ENCODE measurements around the gene EPS8.

DNA sequence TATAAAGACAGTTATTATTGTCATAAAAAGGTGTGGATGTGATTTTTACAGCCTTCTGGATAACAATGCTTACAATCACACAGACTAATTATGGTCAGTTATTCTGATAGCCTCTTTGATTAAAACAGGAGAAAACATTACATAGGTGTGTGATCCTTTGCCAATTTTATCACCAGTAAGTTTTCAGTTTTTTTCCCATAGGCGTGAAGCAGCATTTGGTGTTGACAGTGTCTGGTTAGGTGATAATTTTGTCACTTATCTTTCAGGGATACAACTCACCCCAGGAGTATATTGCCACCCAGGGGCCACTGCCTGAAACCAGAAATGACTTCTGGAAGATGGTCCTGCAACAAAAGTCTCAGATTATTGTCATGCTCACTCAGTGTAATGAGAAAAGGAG is 208.8 kb downstream of the EPS8 start:
- TF ChIP-seq, protein P1, sequence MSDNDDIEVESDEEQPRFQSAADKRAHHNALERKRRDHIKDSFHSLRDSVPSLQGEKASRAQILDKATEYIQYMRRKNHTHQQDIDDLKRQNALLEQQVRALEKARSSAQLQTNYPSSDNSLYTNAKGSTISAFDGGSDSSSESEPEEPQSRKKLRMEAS (CRISPR knock-in tag; IDR thresholded peaks at IDR 0.05) = no peak
- TF ChIP-seq, protein P2, sequence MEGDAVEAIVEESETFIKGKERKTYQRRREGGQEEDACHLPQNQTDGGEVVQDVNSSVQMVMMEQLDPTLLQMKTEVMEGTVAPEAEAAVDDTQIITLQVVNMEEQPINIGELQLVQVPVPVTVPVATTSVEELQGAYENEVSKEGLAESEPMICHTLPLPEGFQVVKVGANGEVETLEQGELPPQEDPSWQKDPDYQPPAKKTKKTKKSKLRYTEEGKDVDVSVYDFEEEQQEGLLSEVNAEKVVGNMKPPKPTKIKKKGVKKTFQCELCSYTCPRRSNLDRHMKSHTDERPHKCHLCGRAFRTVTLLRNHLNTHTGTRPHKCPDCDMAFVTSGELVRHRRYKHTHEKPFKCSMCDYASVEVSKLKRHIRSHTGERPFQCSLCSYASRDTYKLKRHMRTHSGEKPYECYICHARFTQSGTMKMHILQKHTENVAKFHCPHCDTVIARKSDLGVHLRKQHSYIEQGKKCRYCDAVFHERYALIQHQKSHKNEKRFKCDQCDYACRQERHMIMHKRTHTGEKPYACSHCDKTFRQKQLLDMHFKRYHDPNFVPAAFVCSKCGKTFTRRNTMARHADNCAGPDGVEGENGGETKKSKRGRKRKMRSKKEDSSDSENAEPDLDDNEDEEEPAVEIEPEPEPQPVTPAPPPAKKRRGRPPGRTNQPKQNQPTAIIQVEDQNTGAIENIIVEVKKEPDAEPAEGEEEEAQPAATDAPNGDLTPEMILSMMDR (IDR thresholded peaks at IDR 0.05) = no peak
- TF ChIP-seq NFATC4 (CRISPR knock-in tag; IDR thresholded peaks at IDR 0.05) = no peak
- TF ChIP-seq, protein P3, sequence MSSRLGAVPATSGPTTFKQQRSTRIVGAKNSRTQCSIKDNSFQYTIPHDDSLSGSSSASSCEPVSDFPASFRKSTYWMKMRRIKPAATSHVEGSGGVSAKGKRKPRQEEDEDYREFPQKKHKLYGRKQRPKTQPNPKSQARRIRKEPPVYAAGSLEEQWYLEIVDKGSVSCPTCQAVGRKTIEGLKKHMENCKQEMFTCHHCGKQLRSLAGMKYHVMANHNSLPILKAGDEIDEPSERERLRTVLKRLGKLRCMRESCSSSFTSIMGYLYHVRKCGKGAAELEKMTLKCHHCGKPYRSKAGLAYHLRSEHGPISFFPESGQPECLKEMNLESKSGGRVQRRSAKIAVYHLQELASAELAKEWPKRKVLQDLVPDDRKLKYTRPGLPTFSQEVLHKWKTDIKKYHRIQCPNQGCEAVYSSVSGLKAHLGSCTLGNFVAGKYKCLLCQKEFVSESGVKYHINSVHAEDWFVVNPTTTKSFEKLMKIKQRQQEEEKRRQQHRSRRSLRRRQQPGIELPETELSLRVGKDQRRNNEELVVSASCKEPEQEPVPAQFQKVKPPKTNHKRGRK (CRISPR knock-in tag; IDR thresholded peaks at IDR 0.05; ENCODE audit: borderline replicate concordance) = no peak
- no peak for TF ChIP-seq ZNF317 (CRISPR knock-in tag; IDR thresholded peaks at IDR 0.05; ENCODE audit: borderline replicate concordance, low read depth)
- no peak for TF ChIP-seq FOXK1 (CRISPR knock-in tag; IDR thresholded peaks at IDR 0.05)
- no peak for TF ChIP-seq FOXJ3 (CRISPR knock-in tag; IDR thresholded peaks at IDR 0.05; ENCODE audit: borderline replicate concordance)
- TF ChIP-seq SOX15 (CRISPR knock-in tag; IDR thresholded peaks at IDR 0.05) = no peak
- TF ChIP-seq, protein P4, sequence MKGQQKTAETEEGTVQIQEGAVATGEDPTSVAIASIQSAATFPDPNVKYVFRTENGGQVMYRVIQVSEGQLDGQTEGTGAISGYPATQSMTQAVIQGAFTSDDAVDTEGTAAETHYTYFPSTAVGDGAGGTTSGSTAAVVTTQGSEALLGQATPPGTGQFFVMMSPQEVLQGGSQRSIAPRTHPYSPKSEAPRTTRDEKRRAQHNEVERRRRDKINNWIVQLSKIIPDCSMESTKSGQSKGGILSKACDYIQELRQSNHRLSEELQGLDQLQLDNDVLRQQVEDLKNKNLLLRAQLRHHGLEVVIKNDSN (CRISPR knock-in tag; IDR thresholded peaks at IDR 0.05) = no peak
- TF ChIP-seq, protein P5, sequence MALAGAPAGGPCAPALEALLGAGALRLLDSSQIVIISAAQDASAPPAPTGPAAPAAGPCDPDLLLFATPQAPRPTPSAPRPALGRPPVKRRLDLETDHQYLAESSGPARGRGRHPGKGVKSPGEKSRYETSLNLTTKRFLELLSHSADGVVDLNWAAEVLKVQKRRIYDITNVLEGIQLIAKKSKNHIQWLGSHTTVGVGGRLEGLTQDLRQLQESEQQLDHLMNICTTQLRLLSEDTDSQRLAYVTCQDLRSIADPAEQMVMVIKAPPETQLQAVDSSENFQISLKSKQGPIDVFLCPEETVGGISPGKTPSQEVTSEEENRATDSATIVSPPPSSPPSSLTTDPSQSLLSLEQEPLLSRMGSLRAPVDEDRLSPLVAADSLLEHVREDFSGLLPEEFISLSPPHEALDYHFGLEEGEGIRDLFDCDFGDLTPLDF (CRISPR knock-in tag; IDR thresholded peaks at IDR 0.05) = no peak
